ENCODE measurements around the gene SVIL.
A peak's percentile ranks its signal among the peaks of the same experiment; 100 is the strongest.

Gene SVIL

GRCh38 chr10:29619241-29619669 is 15.5 kb downstream of the SVIL start:
- TF ChIP-seq EGR1 (IDR thresholded peaks at IDR 0.05): no peak
- no peak for TF ChIP-seq TCF12 (IDR thresholded peaks at IDR 0.05; ENCODE audit: low read depth)
- TF ChIP-seq TAF1 (IDR thresholded peaks at IDR 0.05; ENCODE audit: low read depth): no peak
- no peak for TF ChIP-seq TEAD4 (IDR thresholded peaks at IDR 0.05)
- no peak for TF ChIP-seq ZBTB7A (IDR thresholded peaks at IDR 0.05; ENCODE audit: low read depth)
- TF ChIP-seq MAX (IDR thresholded peaks at IDR 0.05): no peak

GRCh38 chr10:29618341-29619171 is 16.2 kb downstream of the SVIL start:
- TF ChIP-seq ZBTB7A (IDR thresholded peaks at IDR 0.05; ENCODE audit: low read depth): 0 out of 2 replicates have a peak, but pooled peaks have one; percentile 22
- TF ChIP-seq EP300 (IDR thresholded peaks at IDR 0.05; ENCODE audit: borderline replicate concordance): no peak
- TF ChIP-seq TEAD4 (IDR thresholded peaks at IDR 0.05): no peak
- TF ChIP-seq NFIC (IDR thresholded peaks at IDR 0.05): no peak
- TF ChIP-seq FOXM1 (IDR thresholded peaks at IDR 0.05; ENCODE audit: borderline replicate concordance, low read depth): no peak
- no peak for TF ChIP-seq YY1 (IDR thresholded peaks at IDR 0.05; ENCODE audit: low read depth)
- TF ChIP-seq REST (IDR thresholded peaks at IDR 0.05; ENCODE audit: low read depth): no peak
- no peak for TF ChIP-seq CREB1 (IDR thresholded peaks at IDR 0.05; ENCODE audit: low read depth)
- TF ChIP-seq RAD21 (IDR thresholded peaks at IDR 0.05; ENCODE audit: low read depth): no peak
- TF ChIP-seq USF1 (IDR thresholded peaks at IDR 0.05): no peak
- TF ChIP-seq MAX (IDR thresholded peaks at IDR 0.05): no peak
- TF ChIP-seq TCF12 (IDR thresholded peaks at IDR 0.05; ENCODE audit: low read depth): 0 out of 2 replicates have a peak, but pooled peaks have one; percentile 22
- TF ChIP-seq CEBPB (IDR thresholded peaks at IDR 0.05): peak; percentile 93
- no peak for TF ChIP-seq TAF1 (IDR thresholded peaks at IDR 0.05; ENCODE audit: low read depth)
- TF ChIP-seq EGR1 (IDR thresholded peaks at IDR 0.05): no peak

GRCh38 chr10:29617880-29618340 is 16.9 kb downstream of the SVIL start:
- TF ChIP-seq NFIC (IDR thresholded peaks at IDR 0.05) (no peak), EP300 (IDR thresholded peaks at IDR 0.05; ENCODE audit: borderline replicate concordance) (no peak), YY1 (IDR thresholded peaks at IDR 0.05; ENCODE audit: low read depth) (no peak), TAF1 (IDR thresholded peaks at IDR 0.05; ENCODE audit: low read depth) (no peak), ZBTB7A (IDR thresholded peaks at IDR 0.05; ENCODE audit: low read depth) (0 out of 2 replicates have a peak, but pooled peaks have one; percentile 8), EGR1 (IDR thresholded peaks at IDR 0.05) (no peak), TCF12 (IDR thresholded peaks at IDR 0.05; ENCODE audit: low read depth) (no peak)

- TF ChIP-seq USF1 (IDR thresholded peaks at IDR 0.05) (no peak), ZBTB7A (IDR thresholded peaks at IDR 0.05; ENCODE audit: low read depth) (no peak), CEBPB (IDR thresholded peaks at IDR 0.05) (no peak), MAX (IDR thresholded peaks at IDR 0.05) (no peak), TEAD4 (IDR thresholded peaks at IDR 0.05) (no peak), EGR1 (IDR thresholded peaks at IDR 0.05) (no peak), TCF12 (IDR thresholded peaks at IDR 0.05; ENCODE audit: low read depth) (no peak), FOXM1 (IDR thresholded peaks at IDR 0.05; ENCODE audit: borderline replicate concordance, low read depth) (no peak), YY1 (IDR thresholded peaks at IDR 0.05; ENCODE audit: low read depth) (no peak), EP300 (IDR thresholded peaks at IDR 0.05; ENCODE audit: borderline replicate concordance) (no peak)
Observed at GRCh38 chr10:29616542-29616941, 18.2 kb downstream of the SVIL start.

- TF ChIP-seq FOXM1 (IDR thresholded peaks at IDR 0.05; ENCODE audit: borderline replicate concordance, low read depth) (peak; percentile 28; the same call in 1 of the 2 replicates), TCF12 (IDR thresholded peaks at IDR 0.05; ENCODE audit: low read depth) (peak; percentile 53; the same call in 1 of the 2 replicates), CEBPB (IDR thresholded peaks at IDR 0.05) (no peak), NFIC (IDR thresholded peaks at IDR 0.05) (peak; percentile 72), EP300 (IDR thresholded peaks at IDR 0.05; ENCODE audit: borderline replicate concordance) (peak; percentile 70; the same call in 1 of the 2 replicates)
Observed at GRCh38 chr10:29615195-29615594, 19.6 kb downstream of the SVIL start.

- TF ChIP-seq ZBTB7A (IDR thresholded peaks at IDR 0.05; ENCODE audit: low read depth): no peak
- no peak for TF ChIP-seq REST (IDR thresholded peaks at IDR 0.05; ENCODE audit: low read depth)
- TF ChIP-seq EP300 (IDR thresholded peaks at IDR 0.05; ENCODE audit: borderline replicate concordance): no peak
- TF ChIP-seq EGR1 (IDR thresholded peaks at IDR 0.05): no peak
- no peak for TF ChIP-seq TAF1 (IDR thresholded peaks at IDR 0.05; ENCODE audit: low read depth)
- no peak for TF ChIP-seq TCF12 (IDR thresholded peaks at IDR 0.05; ENCODE audit: low read depth)
- TF ChIP-seq CEBPB (IDR thresholded peaks at IDR 0.05): no peak
- TF ChIP-seq CREB1 (IDR thresholded peaks at IDR 0.05; ENCODE audit: low read depth): no peak
- TF ChIP-seq NFIC (IDR thresholded peaks at IDR 0.05): no peak
- no peak for TF ChIP-seq MAX (IDR thresholded peaks at IDR 0.05)
- no peak for TF ChIP-seq TEAD4 (IDR thresholded peaks at IDR 0.05)
- no peak for TF ChIP-seq USF1 (IDR thresholded peaks at IDR 0.05)
- TF ChIP-seq RAD21 (IDR thresholded peaks at IDR 0.05; ENCODE audit: low read depth): no peak
- no peak for TF ChIP-seq FOXM1 (IDR thresholded peaks at IDR 0.05; ENCODE audit: borderline replicate concordance, low read depth)
- no peak for TF ChIP-seq YY1 (IDR thresholded peaks at IDR 0.05; ENCODE audit: low read depth)
Observed at GRCh38 chr10:29613791-29614190, 21.0 kb downstream of the SVIL start.
